ENCODE measurements around the gene CCNDBP1. TPM values are rescaled to one million over a fixed set of nuclear protein-coding genes. Genes with fewer than 3 reads are reported as not detected.
A peak's percentile ranks its signal among the peaks of the same experiment; 100 is the strongest.

The CCNDBP1 gene
- total RNA-seq, 2 donors from 2014 or later: 61.7 to 62.7 TPM

- Mint-ChIP-seq H3K27ac (peak overlapping the region in 1 of 2 donors; percentile 5), H3K36me3 (no peaks in the 10 kb centered on the region), H3K9me3 (no peaks in the 10 kb centered on the region)
- ATAC-seq (no peak), DNase-seq (ENCODE audit: low spot score in 2 of 2) (peak in 1 of 2 donors; percentile 49)
These were observed 23.1 kb downstream of the CCNDBP1 start for GRCh38 chr15:43208052-43209002.

DNA sequence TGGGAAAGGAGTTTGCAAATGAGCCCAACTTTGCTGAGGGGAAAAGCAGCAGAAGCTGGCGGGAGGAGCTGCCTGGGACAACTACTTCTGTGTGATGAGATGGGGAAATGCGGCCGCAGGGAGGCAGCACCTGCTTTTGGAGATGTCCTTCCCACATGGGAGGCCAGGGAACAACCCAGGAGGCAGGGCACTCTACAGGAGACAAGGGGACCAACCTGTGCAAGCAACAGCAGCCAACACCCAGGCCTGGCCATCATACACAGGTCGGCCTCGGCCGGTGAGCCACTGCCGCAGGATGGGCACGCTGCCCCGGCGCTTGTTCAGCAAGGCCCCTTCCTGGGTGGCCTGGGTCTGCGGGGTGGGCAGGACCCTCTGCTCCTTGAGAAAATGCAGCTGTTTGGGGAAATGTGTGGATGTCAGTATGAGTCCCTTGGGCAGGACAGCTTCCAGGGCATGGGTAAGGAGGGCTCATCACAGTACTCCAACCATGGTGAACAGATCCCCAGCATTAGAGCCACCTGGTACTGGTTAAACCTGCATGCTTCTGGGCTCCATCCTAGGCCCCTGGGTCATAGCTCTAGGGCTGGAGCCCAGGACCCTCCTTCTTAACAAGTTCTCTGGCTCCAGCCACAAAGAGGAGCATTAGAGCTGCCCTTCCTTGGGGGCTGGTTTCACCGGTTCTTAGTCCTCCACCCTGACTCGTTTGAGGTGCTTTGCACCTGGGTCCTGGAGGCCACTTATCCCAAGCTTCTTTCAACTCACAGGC lies 24.0 kb downstream of the CCNDBP1 start:
- no peaks in the 10 kb centered on the region for H3K9me3 Mint-ChIP-seq
- no peaks in the 10 kb centered on the region for H3K36me3 Mint-ChIP-seq
- DNase-seq (ENCODE audit: low spot score in 2 of 2): peak in 1 of 2 donors; percentile 53
- no peak for ATAC-seq
- H3K27ac Mint-ChIP-seq: no peak overlapping the region

DNA sequence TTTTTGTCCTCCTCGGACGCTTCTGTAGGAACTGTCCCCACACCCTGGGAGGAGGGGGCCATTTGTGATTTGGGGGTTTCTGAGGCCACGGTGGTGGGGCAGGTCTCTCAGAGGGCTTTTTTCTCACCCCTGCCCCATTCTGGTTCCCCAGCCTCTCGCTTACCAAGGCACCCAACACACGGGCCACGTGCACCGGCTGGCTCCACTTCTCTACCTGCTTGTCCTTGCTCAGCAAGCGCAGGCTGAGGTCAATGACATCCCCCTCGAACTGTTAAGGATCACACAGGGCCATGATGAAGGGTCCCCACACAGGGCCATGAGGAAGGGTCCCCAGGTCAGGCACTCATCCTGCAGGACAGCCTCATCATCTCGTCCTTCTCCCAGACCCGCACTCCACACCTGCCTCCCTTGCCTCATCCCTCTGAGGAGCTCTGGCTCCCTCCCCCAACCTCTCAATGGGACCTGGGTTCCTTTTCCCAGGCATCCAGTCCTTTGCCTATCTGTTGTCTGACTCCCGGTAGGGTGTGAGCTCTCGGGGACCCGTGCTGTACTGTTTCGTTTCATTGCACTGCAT lies 25.1 kb downstream of the CCNDBP1 start:
- H3K27ac Mint-ChIP-seq: no peak overlapping the region
- DNase-seq (ENCODE audit: low spot score in 2 of 2) (peak in 1 of 2 donors; percentile 31), ATAC-seq (no peak)
- H3K36me3 Mint-ChIP-seq: no peaks in the 10 kb centered on the region
- no peaks in the 10 kb centered on the region for H3K9me3 Mint-ChIP-seq

GRCh38 chr15:43210807-43211206 lies 25.6 kb downstream of the CCNDBP1 start:
- no peaks in the 10 kb centered on the region for H3K36me3 Mint-ChIP-seq
- peak overlapping the region in 1 of 2 donors; percentile 19 for H3K27ac Mint-ChIP-seq
- no peaks in the 10 kb centered on the region for H3K9me3 Mint-ChIP-seq
- ATAC-seq (no peak), DNase-seq (ENCODE audit: low spot score in 2 of 2) (peak in 1 of 2 donors; percentile 16)

DNA sequence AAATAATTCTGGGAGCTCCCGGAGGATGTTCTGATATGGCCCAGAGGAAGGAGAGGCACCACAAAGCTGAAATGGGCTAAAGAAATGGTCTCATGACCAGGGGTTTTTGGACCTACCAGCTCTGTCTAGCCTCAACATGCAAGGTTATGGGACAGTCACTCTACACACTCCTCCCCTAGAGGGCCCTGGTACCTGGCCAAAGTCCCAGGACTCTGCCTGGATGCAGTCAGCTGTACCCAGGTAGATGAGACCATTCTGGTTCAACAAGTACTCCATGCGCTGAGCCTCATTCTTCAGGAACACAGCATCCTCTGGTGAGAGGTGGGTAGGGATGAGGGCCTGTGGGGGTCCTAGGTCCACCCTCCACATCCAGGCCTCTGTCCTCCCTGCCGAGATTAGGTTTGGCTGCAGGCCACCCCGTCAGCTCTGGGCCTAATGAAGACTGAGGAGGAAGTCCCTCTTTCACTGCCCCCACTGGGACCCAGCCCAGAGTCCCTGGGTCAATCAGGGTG lies 26.1 kb downstream of the CCNDBP1 start:
- H3K36me3 Mint-ChIP-seq: no peaks in the 10 kb centered on the region
- H3K9me3 Mint-ChIP-seq: no peaks in the 10 kb centered on the region
- DNase-seq (ENCODE audit: low spot score in 2 of 2) (no peak), ATAC-seq (no peak)
- H3K27ac Mint-ChIP-seq: peak overlapping the region in 1 of 2 donors; percentile 19

GRCh38 chr15:43212299-43212698 lies 27.1 kb downstream of the CCNDBP1 start:
- H3K9me3 Mint-ChIP-seq: no peaks in the 10 kb centered on the region
- no peaks in the 10 kb centered on the region for H3K36me3 Mint-ChIP-seq
- H3K27ac Mint-ChIP-seq: peak overlapping the region in 1 of 2 donors; percentile 36
- ATAC-seq: no peak
- DNase-seq (ENCODE audit: low spot score in 2 of 2): peak in 1 of 2 donors; percentile 25

GRCh38 chr15:43212951-43213350 lies 27.7 kb downstream of the CCNDBP1 start:
- H3K9me3 Mint-ChIP-seq: no peaks in the 10 kb centered on the region
- ATAC-seq (no peak), DNase-seq (ENCODE audit: low spot score in 2 of 2) (no peak)
- H3K36me3 Mint-ChIP-seq: no peaks in the 10 kb centered on the region
- H3K27ac Mint-ChIP-seq: peak overlapping the region in 1 of 2 donors; percentile 36

- H3K27ac Mint-ChIP-seq: no peak overlapping the region
- no peaks in the 10 kb centered on the region for H3K9me3 Mint-ChIP-seq
- H3K36me3 Mint-ChIP-seq: no peaks in the 10 kb centered on the region
- ATAC-seq (no peak), DNase-seq (ENCODE audit: low spot score in 2 of 2) (peak in 1 of 2 donors; percentile 44)
These were observed 28.3 kb downstream of the CCNDBP1 start for GRCh38 chr15:43213466-43213865.

- no peaks in the 10 kb centered on the region for H3K36me3 Mint-ChIP-seq
- H3K9me3 Mint-ChIP-seq: no peaks in the 10 kb centered on the region
- ATAC-seq (no peak), DNase-seq (ENCODE audit: low spot score in 2 of 2) (peak in 1 of 2 donors; percentile 20)
- no peak overlapping the region for H3K27ac Mint-ChIP-seq
These were observed 29.0 kb downstream of the CCNDBP1 start for GRCh38 chr15:43214169-43214568.

DNA sequence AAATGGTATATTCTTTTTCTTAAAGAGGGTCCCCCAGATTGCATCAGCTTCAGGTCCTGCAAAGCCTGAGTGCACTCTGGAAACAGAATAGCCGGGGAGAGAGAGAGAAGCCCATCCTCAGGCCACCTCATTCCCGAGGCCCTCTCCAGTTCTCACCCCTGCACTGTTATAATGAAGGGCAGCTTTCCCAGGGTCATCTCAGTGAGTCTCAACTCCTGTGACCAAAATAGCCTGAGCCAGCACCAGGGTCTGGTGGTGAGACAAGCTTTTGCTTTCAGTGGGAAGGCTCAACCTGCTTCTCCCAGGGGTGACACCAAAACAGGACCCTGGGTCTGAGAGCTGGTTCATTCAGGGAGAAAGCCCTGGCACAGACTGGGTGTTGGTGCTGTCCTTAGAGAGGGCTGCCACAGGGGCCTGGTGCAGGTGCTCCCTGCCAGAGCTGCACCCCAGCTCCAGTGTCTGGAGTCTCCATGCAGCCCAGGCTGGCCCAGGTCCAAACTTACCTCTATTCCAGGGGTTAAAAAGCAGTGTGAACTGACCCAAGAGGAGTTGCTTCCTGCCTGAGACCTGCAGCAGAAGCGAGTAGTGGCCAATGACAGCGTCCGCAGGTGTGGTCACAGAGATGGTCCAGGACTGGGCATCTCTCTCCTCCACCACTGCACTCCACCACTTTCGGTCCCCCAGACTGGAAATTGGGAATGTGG lies 29.5 kb downstream of the CCNDBP1 start:
- H3K27ac Mint-ChIP-seq: no peak overlapping the region
- peak in 1 of 2 donors; percentile 31 for DNase-seq (ENCODE audit: low spot score in 2 of 2)

GRCh38 chr15:43215961-43216360 lies 30.8 kb downstream of the CCNDBP1 start:
- Mint-ChIP-seq H3K36me3 (no peaks in the 10 kb centered on the region), H3K27ac (no peak overlapping the region), H3K9me3 (no peaks in the 10 kb centered on the region)
- DNase-seq (ENCODE audit: low spot score in 2 of 2) (peak in 1 of 2 donors; percentile 49), ATAC-seq (no peak)

More for the DNA sequence above, 29.5 kb downstream of the CCNDBP1 start:
- ATAC-seq: no peak
- Mint-ChIP-seq H3K9me3 (no peaks in the 10 kb centered on the region), H3K36me3 (no peaks in the 10 kb centered on the region)

- peak in 1 of 2 donors; percentile 34 for DNase-seq (ENCODE audit: low spot score in 2 of 2)
- Mint-ChIP-seq H3K27ac (no peak overlapping the region), H3K36me3 (no peaks in the 10 kb centered on the region), H3K9me3 (no peaks in the 10 kb centered on the region)
- ATAC-seq: no peak
These were observed 33.9 kb downstream of the CCNDBP1 start for GRCh38 chr15:43218908-43219706.

DNA sequence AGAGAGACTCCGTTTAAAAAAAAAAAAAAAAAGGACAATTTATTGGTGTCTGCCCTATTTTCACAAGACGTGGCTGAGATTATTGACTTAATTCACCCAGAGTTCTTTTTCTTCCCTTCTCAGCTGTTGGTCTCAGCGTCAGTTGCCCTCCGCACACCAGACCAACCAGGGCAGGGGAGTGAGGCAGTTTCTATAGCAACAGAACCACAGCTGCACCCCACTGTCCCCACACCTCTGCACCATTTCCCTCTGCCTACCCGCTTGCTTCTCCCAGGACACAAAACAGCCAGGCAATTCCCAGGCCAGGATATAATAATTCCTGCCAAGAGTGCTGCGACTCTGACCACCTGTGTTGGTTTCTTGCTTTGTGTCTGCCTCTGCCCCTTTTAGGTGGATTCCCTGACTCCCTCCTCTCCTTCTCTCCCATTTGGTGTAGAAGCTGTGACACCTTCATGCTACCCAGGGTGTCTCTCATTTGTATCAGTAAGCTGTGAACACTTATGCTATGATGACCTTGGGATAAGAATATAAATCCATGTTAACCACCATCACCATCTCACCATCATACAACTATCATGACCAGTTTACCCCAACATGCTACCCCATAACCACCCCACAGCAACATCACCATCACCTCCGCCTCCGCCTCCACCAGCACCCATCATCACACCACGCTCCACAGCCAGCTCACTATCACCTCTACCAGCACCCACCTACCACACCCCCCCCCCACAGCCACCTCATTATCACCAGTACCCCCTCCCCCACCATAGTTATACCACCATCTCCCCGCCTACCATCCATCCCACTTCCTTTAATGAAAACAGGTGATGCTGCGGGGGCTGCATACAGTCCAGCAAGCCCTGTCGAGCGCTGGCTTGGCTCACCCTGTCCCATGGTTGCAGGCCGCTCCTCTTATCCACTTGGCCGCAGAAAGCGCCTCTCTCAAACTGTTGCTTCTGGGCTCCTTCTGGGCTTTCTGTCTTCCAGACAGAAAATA lies 35.0 kb downstream of the CCNDBP1 start:
- Mint-ChIP-seq H3K27ac (no peak overlapping the region), H3K9me3 (no peaks in the 10 kb centered on the region), H3K36me3 (no peaks in the 10 kb centered on the region)
- DNase-seq (ENCODE audit: low spot score in 2 of 2): no peak
- no peak for ATAC-seq

DNA sequence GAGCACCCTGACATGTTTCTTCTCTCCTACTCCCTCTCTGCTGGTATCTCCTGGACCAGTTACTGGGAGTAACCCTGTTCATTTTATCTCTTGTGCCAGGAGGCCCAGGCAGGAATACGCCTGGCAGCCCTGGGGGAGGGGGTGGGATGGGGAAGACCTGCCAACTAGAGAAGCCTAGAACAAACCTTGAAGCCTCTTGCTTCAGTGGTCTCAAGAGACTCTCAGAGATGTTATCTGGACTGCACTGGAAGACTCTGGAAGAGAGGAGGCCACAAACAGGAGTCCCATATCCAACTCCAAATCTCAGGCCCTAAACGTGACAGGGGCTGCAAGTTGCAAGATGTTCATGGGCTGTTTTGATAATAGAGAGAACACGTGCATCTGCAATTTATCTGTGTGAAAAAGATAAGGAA lies 35.8 kb downstream of the CCNDBP1 start, which contains the start of gene EPB42:
Gene EPB42 (minus strand): TSS at position 28 of the 413 bp plus-strand sequence. CDS start 193 bp downstream, outside the sequence.
- no peaks in the 10 kb centered on the region for H3K36me3 Mint-ChIP-seq
- DNase-seq (ENCODE audit: low spot score in 2 of 2) (no peak), ATAC-seq (no peak)
- H3K27ac Mint-ChIP-seq: no peak within 1 kb of the TSS
- H3K9me3 Mint-ChIP-seq: no peaks in the 10 kb centered on the region
